Measurements from ENCODE around the gene TNPO2.
"Not testable (repeated sequence)": the region's sequence is repeated elsewhere in the genome, so short reads cannot be mapped to it uniquely, and the experiment has no call there.

DNA sequence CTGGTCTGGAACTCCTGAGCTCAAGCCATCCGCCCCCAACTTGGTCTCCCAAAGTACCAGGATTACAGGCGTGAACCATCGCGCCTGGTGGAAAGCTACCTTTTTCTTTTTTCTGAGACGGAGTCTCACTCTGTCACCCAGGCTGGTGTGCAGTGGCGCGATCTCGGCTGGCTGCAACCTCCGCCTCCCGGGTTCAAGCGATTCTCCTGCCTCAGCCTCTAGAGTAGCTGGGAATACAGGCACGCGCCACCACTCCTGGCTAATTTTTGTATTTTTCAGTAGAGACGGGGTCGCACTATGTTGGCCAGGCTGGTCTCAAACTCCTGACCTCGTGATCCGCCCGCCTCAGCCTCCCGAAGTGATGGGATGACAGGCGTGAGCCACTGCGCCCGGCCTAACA is 26.3 kb downstream of the TNPO2 start:
- TF ChIP-seq, protein P1, sequence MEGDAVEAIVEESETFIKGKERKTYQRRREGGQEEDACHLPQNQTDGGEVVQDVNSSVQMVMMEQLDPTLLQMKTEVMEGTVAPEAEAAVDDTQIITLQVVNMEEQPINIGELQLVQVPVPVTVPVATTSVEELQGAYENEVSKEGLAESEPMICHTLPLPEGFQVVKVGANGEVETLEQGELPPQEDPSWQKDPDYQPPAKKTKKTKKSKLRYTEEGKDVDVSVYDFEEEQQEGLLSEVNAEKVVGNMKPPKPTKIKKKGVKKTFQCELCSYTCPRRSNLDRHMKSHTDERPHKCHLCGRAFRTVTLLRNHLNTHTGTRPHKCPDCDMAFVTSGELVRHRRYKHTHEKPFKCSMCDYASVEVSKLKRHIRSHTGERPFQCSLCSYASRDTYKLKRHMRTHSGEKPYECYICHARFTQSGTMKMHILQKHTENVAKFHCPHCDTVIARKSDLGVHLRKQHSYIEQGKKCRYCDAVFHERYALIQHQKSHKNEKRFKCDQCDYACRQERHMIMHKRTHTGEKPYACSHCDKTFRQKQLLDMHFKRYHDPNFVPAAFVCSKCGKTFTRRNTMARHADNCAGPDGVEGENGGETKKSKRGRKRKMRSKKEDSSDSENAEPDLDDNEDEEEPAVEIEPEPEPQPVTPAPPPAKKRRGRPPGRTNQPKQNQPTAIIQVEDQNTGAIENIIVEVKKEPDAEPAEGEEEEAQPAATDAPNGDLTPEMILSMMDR (IDR thresholded peaks at IDR 0.05; ENCODE audit: low read depth, low read length), result not testable (repeated sequence)
- not testable (repeated sequence) for TF ChIP-seq EZH2phosphoT487 (IDR thresholded peaks at IDR 0.05; ENCODE audit: low read depth)

Measured in OCI-LY3 (cell line).